D341Med (cell line): ENCODE data around the gene C4A.
"Not testable (repeated sequence)": the region's sequence is repeated elsewhere in the genome, so short reads cannot be mapped to it uniquely, and the experiment has no call there.

Experiments used
- DNase-seq: peaks from one replicate; pipeline ENCODE4 v3.0.0; 2012; ENCODE audit warnings: low spot score

C4A gene

DNA sequence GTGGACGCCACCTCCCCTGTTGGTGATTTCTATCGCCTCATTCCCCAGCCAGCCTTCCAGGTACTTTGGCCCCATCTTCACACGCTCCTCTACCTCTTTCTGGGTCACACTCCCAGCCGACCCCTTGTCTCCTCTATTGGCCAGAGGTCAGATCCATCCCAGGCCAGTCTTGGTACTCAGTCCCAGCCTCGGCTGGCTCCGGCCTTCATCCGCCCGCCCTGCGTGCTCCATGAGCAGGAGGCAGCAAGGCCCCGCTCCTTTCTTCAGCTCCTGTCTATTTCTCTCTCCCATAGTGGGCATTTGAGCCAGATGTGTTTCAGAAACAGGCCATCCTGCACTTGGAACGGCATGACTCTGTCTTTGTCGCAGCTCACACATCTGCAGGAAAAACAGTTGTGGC lies 20.2 kb upstream of the C4A start:
- DNase-seq, result no peak

DNA sequence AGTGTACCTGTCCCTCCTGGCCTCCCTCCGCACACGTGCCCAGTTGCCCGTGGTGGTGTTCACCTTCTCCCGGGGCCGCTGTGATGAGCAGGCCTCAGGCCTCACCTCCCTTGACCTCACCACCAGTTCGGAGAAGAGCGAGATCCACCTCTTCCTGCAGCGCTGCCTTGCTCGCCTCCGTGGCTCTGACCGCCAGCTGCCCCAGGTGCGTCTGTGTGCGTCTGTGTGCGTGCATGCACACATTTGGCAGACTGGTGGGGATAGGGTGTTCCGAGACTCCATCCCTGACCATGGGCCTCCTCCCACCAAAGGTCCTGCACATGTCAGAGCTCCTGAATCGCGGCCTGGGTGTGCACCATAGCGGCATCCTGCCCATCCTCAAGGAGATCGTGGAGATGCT lies 17.9 kb upstream of the C4A start:
- DNase-seq, result no peak

DNA sequence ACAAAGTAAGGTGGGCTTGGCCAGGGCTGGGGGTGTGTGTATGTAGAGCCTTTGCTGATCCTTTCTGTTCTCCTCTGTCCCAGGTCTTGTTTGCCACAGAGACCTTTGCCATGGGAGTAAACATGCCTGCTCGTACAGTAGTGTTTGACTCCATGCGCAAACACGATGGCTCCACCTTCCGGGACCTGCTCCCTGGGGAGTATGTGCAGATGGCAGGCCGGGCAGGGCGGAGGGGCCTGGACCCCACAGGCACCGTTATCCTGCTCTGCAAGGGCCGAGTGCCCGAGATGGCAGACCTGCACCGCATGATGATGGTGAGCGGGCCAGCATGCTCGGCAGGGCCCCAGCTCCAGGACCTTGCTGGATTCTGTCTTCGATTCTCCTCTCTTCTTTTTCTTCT lies 16.2 kb upstream of the C4A start:
- DNase-seq, result no peak

DNA sequence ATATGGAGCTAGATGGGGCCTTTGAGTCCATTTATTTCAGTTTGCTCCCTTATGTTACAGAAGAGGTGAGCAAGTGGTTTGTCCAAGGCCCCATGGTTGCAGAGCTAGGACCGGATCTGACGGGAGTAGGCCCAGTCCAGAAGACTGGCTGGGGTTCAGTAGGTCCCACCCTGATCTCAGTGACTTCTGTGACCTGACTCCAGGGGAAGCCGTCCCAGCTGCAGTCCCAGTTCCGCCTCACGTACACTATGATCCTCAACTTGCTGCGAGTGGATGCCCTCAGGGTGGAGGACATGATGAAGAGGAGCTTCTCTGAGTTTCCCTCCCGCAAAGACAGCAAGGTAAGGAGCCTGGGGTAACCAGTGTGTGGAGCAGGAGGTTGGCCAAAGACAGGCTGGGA lies 15.4 kb upstream of the C4A start:
- DNase-seq, result no peak

- DNase-seq, result no peak
Measured at GRCh38 chr6:31966997-31967925, 14.6 kb upstream of the C4A start.

DNA sequence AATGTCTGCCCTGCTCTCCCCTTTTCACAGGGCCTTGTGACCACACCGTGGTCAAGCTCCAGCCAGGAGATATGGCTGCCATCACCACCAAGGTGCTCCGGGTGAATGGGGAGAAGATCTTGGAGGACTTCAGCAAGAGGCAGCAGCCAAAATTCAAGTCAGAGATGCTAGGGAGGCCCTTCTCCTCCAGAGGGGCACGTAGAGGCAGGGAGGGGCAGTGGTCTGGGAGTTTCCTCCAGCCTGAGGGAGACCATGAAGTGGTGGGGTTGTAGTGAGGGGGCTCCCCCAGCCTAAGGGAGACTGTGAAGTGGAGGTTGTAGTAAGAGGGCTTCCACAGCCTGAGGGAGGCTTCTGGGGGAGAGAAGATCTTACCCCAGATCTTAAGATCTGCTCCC lies 13.9 kb upstream of the C4A start:
- no peak for DNase-seq

DNA sequence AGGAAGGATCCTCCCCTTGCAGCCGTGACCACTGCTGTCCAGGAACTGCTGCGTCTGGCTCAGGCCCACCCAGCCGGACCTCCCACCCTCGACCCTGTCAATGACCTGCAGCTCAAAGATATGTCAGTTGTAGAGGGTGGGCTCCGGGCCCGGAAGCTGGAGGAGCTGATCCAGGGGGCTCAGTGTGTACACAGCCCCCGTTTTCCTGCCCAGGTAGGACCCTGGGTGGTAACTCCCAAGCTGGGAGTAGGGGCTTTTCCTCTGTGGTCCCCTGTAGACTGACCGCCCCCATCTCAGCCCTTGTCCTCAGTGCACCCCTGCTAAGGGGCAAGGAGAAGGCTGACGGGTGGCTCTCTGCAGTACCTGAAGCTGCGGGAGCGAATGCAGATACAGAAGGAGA lies 13.5 kb upstream of the C4A start:
- DNase-seq, result no peak

DNA sequence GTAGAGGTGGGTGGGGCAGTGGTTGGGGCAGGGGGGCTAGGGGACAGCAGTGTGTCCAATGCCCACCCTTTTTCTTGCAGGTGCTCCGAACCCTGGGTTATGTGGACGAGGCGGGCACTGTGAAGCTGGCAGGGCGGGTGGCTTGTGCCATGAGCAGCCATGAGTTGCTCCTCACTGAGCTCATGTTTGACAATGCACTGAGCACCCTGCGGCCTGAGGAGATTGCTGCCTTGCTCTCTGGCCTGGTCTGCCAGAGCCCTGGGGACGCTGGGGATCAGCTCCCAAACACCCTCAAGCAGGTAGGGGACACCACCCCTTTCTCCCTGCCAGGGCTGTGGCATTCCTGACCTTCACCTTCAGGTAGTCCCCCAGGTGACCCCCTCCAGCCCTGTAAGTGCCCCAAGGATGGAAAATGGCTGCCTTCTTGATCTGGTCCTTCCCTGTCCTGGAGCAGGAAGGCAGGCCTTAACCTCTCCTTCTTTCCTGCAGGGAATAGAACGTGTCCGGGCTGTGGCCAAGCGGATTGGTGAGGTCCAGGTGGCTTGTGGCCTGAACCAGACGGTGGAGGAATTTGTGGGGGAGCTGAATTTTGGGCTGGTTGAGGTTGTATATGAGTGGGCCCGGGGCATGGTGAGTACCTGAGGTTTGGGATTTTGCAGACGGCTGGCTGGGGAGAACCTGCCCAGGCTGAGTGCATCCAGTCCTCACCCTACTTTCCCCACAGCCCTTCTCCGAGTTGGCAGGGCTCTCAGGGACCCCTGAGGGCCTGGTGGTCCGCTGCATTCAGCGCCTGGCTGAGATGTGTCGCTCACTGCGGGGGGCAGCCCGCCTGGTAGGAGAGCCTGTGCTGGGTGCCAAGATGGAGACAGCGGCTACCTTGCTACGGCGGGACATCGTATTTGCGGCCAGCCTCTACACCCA lies 12.8 kb upstream of the C4A start:
- no peak for DNase-seq

GRCh38 chr6:31969712-31970603 lies 11.9 kb upstream of the C4A start:
- DNase-seq, result no peak

- DNase-seq, result no peak
Measured at GRCh38 chr6:31970604-31971271, 11.1 kb upstream of the C4A start.

DNA sequence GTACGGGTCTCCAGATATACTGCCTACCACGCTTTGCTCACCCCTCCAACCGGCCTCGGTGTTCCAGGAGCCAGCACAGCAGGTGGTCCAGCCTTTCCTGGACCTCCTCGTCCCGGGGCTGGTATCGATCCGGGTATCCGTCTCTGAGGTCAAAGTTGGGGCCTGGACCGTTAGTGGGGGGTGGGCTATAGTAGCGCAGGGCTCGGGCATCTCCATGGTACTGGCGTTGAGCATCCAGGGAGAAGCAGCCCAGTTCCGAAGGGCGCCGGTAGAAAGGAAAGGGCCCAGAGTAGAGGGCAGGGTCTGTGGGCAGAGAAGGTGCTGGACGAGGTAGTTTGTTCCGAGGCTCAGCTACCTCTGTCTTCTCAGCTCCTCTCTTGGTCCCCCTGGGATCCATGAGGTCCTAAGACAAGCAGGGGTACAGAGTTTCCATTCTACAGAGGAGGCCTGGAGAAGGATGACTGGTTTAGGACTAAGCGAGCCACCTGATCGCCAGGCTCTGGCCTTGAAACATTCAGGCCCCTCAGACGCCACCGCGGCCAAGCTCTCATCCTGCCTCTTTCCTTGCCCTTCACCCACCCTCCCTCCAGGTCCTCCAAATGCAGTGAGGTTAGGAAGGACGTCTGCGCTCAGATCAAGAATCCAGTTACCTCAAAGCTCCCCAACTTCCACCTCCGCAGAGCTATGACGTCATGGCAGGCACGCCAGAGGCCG lies 10.4 kb upstream of the C4A start:
- DNase-seq, result peak; percentile 47

DNA sequence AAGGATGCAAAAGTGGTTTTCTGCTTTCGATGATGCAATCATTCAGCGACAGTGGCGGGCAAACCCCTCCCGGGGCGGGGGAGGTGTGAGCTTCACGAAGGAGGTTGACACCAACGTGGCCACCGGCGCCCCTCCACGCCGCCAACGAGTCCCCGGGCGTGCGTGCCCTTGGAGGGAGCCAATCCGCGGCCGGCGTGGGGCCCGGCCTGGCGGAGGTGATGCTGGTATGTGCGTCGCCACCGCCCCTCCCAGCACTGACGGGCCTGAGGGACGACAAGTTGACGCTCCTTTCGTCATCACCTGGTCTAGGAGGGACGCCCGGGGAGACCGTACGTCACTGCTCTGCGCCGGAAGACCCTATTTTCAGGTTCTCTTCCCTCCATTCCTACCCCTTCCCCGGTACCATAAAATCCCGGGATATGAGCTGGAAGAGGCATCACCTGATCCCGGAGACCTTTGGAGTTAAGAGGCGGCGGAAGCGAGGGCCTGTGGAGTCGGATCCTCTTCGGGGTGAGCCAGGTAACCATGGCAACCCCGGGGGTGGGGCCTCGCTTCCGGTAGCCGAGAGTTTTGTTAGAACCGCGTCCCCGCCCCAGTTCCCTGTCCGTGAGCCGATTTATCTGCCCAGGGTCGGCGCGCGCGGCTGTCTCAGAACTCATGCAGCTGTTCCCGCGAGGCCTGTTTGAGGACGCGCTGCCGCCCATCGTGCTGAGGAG lies 9.7 kb upstream of the C4A start, which contains the start of gene DXO:
Gene DXO, minus strand, starts transcription at position 146 of the 716 bp plus-strand sequence. CDS start 463 bp downstream, outside the sequence.
- peak; percentile 97 for DNase-seq

DNA sequence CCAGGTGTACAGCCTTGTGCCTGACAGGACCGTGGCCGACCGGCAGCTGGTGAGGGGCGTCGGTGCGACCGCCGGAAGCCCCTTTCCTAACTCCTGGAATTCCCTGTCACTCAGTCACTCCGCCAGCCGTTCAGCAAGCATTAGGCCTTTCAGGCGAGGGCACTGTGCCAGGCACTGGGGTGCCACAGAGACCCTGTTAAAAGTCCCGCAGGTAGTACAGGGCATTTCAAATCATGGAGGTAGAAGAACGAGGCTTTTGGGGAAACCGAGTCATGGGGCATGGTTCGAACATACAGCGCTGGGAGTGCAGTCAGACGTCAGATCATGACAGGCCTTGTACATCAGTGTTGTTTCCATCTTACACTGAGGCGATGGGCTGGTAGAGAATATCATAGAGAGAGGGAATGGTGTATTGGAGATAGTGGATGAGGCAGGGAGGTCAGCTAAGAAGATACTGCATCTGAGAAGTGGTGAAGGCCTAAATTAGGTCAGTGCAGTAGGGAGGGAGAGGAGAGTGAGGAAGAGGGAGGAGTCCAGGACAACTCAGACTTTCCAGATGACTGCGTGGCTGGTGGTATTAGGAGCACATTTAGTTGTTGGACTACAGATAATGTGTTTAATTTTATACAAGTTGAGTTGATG lies 9.0 kb upstream of the C4A start:
- DNase-seq, result no peak

GRCh38 chr6:31976065-31976464 lies 5.8 kb upstream of the C4A start:
- DNase-seq, result not testable (repeated sequence)

GRCh38 chr6:31977816-31978431 lies 3.9 kb upstream of the C4A start:
- no peak for DNase-seq

GRCh38 chr6:31978831-31979230 lies 3.0 kb upstream of the C4A start:
- DNase-seq, result no peak

DNA sequence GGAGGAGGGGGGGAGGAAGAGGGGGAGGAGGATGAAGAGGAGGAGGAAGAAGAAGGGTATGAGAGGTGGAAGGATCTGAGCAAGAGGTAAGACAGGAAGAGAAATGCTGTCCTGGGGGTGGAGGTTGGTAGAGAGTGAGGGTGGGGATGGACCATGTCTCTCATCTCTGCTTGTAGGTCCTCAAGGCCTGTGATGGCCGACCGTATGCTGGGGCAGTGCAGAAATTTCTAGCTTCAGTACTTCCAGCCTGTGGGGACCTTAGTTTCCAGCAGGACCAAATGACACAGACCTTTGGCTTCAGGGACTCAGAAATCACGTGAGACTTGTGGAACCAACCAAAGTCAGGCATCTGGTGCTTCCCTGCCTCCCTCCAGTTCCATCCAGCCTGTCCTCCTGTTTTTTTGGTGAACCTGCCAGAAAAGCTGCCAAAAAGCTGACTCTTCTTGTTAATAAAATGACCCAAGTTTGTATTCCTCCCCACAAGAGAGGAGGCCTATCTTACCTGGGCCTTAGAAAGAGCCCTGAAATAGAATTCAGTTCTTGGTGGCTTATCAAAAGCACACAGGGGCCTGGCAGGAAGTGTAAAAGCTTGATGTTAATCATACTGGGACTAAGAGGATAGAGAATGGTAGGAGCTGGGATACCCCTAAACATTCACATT lies 2.5 kb upstream of the C4A start:
- no peak for DNase-seq

- DNase-seq, result not testable (repeated sequence)
Measured at GRCh38 chr6:31980195-31980876, 1.5 kb upstream of the C4A start.
